GM19025 (cell line): ENCODE data around the gene PRSS38.

ENCODE experiments used
- ATAC-seq: cut with Tn5 transposase; IDR thresholded peaks from one replicate; pipeline ENCODE4 v1.9.1; 2021; ENCODE audit warnings: mild to moderate bottlenecking, low read depth, moderate library complexity; ENCODE audit not compliant: unreplicated experiment

The PRSS38 gene

GRCh38 chr1:227792216-227793078, 23.0 kb upstream of the PRSS38 start:
- no peak for ATAC-seq

GRCh38 chr1:227793079-227793947, 22.2 kb upstream of the PRSS38 start:
- no peak for ATAC-seq

DNA sequence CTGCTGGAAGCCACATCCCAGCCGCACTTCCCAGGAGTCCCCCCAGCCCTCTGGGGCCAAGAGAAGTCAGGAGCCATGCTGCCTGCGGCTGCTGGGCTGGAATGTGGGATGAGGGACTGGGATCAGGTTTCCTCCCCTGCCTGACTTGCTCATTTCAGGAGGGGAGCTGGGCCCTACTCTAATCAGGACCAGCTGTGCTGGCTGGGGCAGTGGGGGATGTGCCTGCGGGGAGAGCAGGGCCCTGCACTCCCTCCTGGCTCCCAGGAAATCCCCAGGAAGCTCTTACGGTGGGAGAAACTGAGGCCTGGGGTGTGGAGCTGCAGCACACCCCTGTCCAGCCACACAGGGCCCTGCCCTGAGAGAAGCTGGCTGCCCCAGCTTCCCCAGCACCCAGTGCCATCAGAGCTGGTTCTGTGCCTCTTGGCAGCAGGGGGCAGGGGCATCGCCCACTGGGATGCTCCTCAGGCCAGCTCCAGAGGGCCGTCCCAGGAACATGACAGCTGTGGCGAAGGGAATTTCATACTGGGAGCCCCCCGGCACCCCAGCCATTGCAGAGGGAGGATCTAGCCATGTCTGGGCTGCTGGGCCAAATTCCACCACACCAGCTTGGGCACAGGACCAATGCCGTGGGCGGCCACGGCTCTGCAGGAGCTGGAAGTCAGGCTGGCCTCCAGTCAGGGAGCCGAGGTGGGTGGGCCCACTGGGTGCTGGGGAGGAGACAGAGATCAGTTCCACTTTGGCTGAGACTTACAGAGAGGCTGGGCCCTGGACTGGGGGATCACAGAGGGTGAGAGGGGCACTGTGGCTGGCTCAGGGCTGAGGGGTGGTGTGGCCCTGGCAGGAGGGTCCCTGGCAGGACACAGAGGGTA, 21.3 kb upstream of the PRSS38 start:
- ATAC-seq: no peak

- no peak for ATAC-seq
These were observed 20.7 kb upstream of the PRSS38 start for GRCh38 chr1:227794817-227795192.

DNA sequence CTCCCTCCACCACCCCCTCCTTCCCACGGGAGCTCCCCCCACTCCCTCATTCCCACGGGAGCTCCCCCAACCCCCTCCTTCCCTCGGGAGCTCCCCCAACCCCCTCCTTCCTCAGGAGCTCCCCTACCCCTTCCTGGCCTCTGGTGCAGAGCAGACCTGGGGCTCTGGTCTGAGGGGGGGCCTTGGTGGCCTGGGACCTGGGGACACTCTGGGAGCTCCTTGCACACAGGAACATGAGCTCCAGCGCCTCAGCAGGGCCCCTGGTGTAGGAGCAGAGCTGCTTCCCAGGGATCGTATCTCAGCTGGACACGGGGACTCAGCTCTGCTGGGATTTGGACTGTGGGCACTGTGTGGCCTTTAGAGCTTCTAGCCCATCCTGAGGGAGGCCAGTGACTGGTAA, 19.7 kb upstream of the PRSS38 start:
- no peak for ATAC-seq

- no peak for ATAC-seq
These were observed 19.0 kb upstream of the PRSS38 start for GRCh38 chr1:227796359-227796915.

DNA sequence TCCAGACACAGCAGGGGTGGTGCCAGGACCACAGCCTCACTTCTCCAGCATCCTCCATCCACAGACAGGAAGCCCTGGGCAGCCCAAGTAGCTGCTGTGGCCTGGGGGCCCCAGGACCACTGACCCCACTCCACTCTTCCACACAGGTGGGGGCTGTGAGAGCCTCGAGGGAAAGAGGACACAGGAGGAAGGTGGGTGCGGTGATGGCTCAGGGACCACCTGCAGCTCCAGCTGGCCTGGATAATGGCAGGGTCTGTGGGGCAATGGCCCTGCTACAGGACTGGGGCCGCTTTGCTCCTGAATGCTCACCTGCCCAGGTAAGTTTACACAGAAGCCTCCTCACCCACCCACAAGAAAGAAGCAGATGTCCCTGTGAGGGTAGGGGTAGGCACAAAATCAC, 18.3 kb upstream of the PRSS38 start:
- ATAC-seq: no peak

DNA sequence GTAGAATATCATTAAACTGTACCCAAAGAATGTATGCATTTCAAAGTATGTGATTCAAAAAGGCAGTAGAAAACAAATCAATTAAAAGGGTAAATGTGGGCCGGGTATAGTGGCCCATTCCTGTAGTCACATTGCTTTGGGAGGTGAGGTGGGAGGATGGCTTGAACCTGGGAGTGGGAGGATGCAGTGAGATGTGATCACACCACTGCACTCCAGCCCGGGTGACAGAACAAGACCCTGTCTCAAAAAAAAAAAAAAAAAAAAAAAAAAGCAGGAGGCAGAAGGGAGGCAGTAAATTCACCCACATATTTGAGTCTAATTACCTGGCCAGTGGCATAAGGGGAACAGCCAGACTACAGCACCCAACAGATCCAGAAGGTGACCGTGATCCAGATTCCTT, 17.9 kb upstream of the PRSS38 start:
- ATAC-seq: no peak

DNA sequence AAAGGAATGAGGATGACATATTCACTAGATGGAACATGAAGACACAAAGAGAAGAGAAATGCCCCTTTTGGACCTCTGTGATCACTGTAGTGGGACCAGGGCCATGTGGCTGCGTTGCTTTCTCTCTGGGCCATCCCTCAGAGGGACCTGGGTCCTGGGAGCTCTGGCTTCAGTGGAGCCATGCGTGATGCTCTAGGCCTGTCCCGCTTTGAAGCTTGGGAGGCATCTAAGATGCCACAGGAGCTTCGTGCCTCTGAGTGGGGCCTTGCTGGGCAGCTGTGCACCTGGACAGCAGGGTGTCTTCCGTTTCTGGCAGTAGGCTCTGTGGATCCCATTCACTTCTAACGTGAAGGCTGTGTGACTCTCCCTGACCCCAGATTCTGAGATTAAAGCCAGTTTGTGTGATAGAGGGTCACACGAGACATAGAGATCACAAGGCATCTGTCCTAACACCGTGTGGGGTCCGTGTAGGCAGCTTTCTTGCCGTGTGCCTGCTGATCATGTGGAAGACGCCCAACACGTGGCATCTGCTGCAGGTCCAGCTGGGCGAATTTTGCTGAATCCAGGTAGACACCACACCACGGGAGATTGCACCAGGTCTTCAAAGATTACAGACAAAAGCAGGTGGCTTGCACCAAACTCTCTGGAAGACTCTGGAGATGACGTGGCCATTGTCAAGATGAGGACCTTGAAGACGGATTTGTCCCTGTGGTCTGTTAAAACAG, 17.2 kb upstream of the PRSS38 start:
- no peak for ATAC-seq

DNA sequence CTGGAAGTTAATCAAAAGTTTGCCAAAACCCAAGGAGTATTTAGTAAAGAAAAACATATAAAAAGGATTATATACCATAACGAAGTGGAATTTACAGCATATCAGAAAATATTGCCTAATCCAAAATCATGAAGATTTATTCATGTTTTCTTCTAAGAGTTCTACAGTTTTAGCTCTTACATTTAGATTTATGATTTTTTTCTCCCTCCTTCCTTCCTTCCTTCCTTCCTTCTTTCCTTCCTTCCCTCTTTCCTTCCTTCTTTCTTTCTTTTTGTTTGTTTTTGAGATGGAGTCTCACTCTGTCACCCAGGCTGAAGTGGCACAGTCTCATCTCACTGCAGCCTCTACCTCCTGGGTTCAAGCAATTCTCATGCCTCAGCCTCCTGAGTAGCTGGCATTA, 15.7 kb upstream of the PRSS38 start:
- ATAC-seq: no peak

GRCh38 chr1:227803933-227804332, 11.5 kb upstream of the PRSS38 start:
- no peak for ATAC-seq

GRCh38 chr1:227805606-227806197, 9.8 kb upstream of the PRSS38 start:
- no peak for ATAC-seq

GRCh38 chr1:227808566-227808965, 6.9 kb upstream of the PRSS38 start:
- no peak for ATAC-seq

- no peak for ATAC-seq
These were observed 6.4 kb upstream of the PRSS38 start for GRCh38 chr1:227809026-227809425.

- ATAC-seq: no peak
These were observed 1.5 kb upstream of the PRSS38 start for GRCh38 chr1:227813962-227814361.

DNA sequence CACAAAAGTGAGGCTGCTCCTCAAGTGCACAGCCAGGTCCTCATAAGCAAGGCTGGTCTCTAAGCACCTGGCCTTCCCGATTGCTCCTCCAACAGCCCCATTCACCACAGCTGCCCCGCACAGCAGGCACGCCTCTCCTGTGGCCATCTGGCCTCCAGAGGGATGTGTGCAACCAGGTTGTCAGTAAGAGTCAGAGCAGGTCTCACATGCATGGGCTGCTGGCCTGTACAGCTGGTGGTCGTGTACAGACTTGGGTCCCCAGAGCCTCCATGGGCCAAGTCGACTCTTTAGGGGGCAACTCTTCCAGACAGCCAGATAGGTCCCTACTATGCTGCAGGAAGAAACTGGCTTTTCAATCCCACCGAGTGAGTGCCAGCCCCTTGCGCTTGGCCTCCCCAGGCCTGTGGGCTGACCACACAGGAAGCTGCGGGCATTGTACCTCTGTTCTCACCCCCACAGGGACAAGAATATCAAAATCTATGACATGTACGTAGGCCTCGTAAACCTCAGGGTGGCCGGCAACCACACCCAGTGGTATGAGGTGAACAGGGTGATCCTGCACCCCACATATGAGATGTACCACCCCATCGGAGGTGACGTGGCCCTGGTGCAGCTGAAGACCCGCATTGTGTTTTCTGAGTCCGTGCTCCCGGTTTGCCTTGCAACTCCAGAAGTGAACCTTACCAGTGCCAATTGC, 1.4 kb downstream of the PRSS38 start:
- no peak for ATAC-seq

GRCh38 chr1:227823537-227823936, 8.1 kb downstream of the PRSS38 start:
- no peak for ATAC-seq

- no peak for ATAC-seq
These were observed 8.7 kb downstream of the PRSS38 start for GRCh38 chr1:227824204-227824603.

GRCh38 chr1:227828786-227829185, 13.3 kb downstream of the PRSS38 start:
- ATAC-seq: no peak
